Progenitor cell of endocrine pancreas (in vitro differentiated cells): ENCODE data around the gene PAPPA. TPM values are rescaled to one million over a fixed set of nuclear protein-coding genes. Genes with fewer than 3 reads are reported as not detected.

Source experiments
- DNase-seq: peaks from one replicate; pipeline ENCODE4 v3.0.0; 2021; ENCODE audit warnings: low spot score; ENCODE audit not compliant: unreplicated experiment
- H3K27ac Mint-ChIP-seq: 2 replicates; pipeline ENCODE4 v1.8.0; 2021; ENCODE audit warnings: mild to moderate bottlenecking, moderate library complexity, mixed read lengths
- H3K27me3 Mint-ChIP-seq: 2 replicates; pipeline ENCODE4 v1.8.0; 2021; ENCODE audit warnings: mixed read lengths
- H3K36me3 Mint-ChIP-seq: 2 replicates; pipeline ENCODE4 v1.8.0; 2022; ENCODE audit warnings: mixed read lengths; ENCODE audit not compliant: insufficient read depth
- H3K4me1 Mint-ChIP-seq: 2 replicates; pipeline ENCODE4 v1.8.0; 2021; ENCODE audit warnings: low read depth, mixed read lengths
- H3K4me3 Mint-ChIP-seq: 2 replicates; pipeline ENCODE4 v1.8.0; 2021; ENCODE audit warnings: low read depth, mild to moderate bottlenecking, moderate library complexity, mixed read lengths
- H3K9me3 Mint-ChIP-seq: 2 replicates; pipeline ENCODE4 v1.8.0; 2021; ENCODE audit warnings: low read depth, mixed read lengths
- CTCF ChIP-seq: fragments of 200-600 bp; sonication (generic); IDR thresholded peaks from one replicate; pipeline ENCODE4 v1.5.0; 2021; ENCODE audit warnings: antibody characterized with exemption, mild to moderate bottlenecking; ENCODE audit not compliant: unreplicated experiment
- total RNA-seq: library from RNA; stranded (reverse); gene quantifications from 2 replicates; pipeline ENCODE4 v1.2.1, GENCODE V29; 2021

PAPPA gene
- total RNA-seq, 1 donor from 2014 or later, result 0.36 TPM

GRCh38 chr9:116451500-116452115 lies 298.0 kb downstream of the PAPPA start:
- H3K27ac Mint-ChIP-seq, result no peak overlapping the region
- no peak overlapping the region for H3K4me3 Mint-ChIP-seq
- DNase-seq, result no peak
- H3K27me3 Mint-ChIP-seq, result no peaks in the 10 kb centered on the region
- peaks cover 2% of the 10 kb centered on the region for H3K4me1 Mint-ChIP-seq
- peaks cover 8% of the 10 kb centered on the region for H3K9me3 Mint-ChIP-seq
- TF ChIP-seq CTCF, result no peak
- peaks cover 4% of the 10 kb centered on the region for H3K36me3 Mint-ChIP-seq
